GM12801 (cell line): Measurements from ENCODE around the gene UPP1.

Source experiments
- TF ChIP-seq, protein P1 (sequence below): IDR thresholded peaks from one replicate; pipeline ENCODE4 v1.5.1; 2011; ENCODE audit warnings: control low read depth; ENCODE audit not compliant: insufficient read length; ENCODE audit errors: extremely low read depth

Gene UPP1

DNA sequence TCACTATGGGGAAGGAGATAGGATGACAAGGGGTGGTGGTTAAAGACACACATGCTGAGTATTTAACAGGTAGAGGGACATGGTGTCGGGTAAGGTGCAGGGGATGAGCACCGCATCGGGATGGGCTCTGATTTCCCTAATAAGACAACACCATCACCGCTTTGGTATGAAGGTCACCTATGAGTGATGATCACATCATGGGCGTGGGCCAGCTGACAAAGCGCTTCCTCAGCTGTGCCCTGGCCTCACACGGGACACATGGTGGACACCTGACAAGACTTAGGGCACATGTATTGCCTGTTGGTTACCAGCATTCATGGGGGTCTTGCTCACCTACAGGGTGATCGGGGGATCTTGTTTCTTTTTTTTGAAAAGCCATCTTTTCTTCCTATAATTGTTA is 41.0 kb upstream of the UPP1 start:
- TF ChIP-seq, protein P1, sequence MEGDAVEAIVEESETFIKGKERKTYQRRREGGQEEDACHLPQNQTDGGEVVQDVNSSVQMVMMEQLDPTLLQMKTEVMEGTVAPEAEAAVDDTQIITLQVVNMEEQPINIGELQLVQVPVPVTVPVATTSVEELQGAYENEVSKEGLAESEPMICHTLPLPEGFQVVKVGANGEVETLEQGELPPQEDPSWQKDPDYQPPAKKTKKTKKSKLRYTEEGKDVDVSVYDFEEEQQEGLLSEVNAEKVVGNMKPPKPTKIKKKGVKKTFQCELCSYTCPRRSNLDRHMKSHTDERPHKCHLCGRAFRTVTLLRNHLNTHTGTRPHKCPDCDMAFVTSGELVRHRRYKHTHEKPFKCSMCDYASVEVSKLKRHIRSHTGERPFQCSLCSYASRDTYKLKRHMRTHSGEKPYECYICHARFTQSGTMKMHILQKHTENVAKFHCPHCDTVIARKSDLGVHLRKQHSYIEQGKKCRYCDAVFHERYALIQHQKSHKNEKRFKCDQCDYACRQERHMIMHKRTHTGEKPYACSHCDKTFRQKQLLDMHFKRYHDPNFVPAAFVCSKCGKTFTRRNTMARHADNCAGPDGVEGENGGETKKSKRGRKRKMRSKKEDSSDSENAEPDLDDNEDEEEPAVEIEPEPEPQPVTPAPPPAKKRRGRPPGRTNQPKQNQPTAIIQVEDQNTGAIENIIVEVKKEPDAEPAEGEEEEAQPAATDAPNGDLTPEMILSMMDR: no peak

DNA sequence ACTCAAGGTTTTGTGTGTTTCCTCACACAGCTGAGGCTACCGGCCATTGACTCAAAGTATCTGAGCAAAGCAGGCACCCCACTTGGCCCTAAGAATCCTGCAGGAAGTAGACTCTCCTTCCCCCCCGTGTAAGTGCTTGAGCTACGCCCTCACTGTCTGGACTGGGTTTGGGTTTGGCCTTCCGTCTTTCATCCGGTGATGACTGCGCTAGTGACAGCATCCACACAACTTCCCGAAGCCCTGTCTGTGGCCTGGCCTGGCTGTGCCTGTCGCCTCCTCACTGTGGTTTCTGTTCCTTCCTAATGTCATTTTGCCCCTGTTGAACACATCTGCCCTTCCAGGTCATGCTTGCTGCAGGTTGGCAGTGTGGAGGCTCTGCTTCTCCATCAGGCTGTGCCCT is 39.2 kb upstream of the UPP1 start:
- TF ChIP-seq, protein P1: no peak

DNA sequence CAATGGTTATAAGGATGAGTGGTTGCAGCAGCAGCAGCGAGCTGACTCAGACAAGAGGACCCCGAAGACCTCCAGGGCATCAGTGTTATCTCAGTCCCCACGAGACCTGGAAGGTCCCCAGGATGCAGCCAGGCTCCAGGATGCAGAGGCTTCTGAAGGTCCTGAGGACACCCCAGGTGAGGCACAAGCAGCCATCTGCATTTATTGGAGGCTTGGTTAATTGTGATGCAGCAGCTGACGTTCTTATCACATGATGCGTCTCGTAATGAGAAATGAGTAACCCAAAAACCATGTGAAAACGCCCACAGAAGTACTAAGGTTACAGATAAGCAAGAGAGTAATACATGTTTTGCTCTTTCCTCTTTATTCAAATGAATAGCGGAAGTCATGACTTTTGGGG is 36.3 kb upstream of the UPP1 start:
- TF ChIP-seq, protein P1: no peak

DNA sequence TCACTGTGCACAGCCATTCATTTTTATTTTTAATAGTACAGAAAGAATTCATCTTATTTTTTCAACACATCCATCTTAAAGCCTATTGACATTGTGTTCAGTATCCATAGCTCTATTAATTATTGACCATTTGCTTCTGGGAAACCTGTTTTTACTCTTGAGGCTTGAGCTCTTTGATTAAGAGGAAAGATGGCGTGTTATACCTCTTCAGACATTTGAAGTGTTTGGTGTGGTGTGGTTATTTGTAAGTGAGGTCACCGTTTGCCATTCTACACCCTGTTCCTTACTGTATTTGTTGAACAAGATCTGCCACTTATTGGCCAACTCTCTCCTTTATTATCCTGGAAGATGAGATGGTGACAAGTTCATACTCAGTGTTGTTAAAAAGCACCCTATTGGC is 35.3 kb upstream of the UPP1 start:
- TF ChIP-seq, protein P1: no peak

DNA sequence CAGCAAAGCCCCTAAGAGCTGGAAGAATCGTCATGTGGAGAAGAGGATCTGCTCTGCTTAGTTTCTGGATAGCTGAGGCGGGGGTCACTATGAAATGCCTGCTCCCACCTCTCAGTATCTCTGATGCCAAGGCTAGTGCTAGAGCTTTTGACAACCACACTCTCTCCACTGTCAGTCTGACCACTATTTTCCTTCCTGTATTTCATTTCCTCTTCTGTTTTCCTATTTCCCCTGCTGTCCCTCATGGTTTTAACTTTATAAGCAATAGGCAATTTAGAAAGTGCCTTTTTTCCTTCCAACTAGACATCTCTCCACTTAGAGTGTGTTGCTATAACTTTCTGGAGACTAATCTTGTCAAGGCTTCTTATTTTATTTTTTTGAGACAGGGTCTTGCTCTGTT is 30.1 kb upstream of the UPP1 start:
- TF ChIP-seq, protein P1: no peak

DNA sequence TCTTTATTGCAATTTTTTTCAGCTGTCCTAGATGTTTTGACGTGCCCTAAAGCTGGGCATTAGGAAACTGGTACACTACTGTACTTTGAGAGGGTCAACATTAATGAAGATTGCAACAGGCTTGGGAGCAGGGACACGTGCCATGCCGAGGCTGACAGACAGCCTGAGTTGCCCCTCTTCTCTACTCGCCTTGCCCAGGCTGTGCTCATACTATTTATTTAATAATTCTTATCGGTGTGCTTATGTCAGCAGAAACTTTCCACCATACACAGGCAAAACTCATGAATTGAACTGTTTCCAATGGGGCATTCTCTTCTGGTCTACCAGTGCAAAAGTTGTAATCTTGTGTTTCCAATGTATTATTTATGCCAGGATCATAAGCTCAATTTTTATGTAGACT is 29.4 kb upstream of the UPP1 start:
- TF ChIP-seq, protein P1: no peak

DNA sequence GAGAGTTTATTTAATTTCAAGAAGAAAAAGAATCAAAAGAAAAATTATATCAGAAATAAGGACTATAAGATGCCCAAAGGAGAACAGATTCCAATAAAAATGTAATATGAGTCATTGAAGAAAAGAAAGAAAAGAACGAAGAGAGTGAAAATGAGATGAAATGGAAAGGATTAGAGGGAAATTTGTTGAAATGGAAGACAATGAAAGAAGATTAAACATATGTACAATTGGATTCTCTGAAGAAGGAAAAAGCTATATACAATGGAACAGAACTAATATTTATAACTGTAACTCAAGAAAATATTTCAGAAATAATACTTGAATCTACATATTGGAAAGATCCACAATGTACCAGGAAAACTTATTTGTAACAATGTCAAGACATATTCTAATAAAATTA is 25.1 kb upstream of the UPP1 start:
- TF ChIP-seq, protein P1: no peak

DNA sequence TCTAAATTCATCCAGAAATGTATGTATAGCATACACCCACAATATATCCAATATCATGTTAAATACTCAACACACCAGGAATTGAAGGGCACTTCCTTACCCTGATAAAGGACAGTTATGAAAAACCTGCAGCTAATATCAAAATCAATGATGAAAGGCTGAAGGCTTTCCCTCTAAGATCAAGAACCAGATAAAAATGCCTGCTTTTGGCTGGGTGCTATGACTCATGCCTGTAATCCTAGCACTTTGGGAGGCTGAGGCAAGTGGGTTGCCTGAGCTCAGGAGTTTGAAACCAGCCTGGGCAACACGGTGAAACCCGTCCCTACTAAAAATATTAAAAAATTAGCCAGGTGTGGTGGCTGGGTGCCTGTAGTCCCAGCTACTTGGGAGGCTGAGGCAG is 21.6 kb upstream of the UPP1 start:
- TF ChIP-seq, protein P1: no peak
